ENCODE results near the gene SEMA5A. TPM values are rescaled to one million over a fixed set of nuclear protein-coding genes. Genes with fewer than 3 reads are reported as not detected.

The SEMA5A gene
- total RNA-seq, 2 donors from 2014 or later = not detected

GRCh38 chr5:9540791-9541190 lies 5.1 kb downstream of the SEMA5A start:
- Mint-ChIP-seq H3K4me3 (no peak overlapping the region), H3K4me1 (ENCODE audit: low read depth in 2 of 2) (peaks cover 0 to 3% of the 10 kb centered on the region in 2 donors), H3K9me3 (no peaks in the 10 kb centered on the region), H3K27ac (no peak overlapping the region), H3K27me3 (peaks cover 7 to 11% of the 10 kb centered on the region in 2 donors), H3K36me3 (peaks cover 8% of the 10 kb centered on the region)
- ATAC-seq (no peak), DNase-seq (ENCODE audit: low spot score) (no peak)

GRCh38 chr5:9538504-9538903 lies 7.4 kb downstream of the SEMA5A start:
- no peaks in the 10 kb centered on the region for H3K4me1 Mint-ChIP-seq (ENCODE audit: low read depth in 2 of 2)
- no peaks in the 10 kb centered on the region for H3K9me3 Mint-ChIP-seq
- peaks cover 0 to 4% of the 10 kb centered on the region in 2 donors for H3K27me3 Mint-ChIP-seq
- H3K27ac Mint-ChIP-seq = no peak overlapping the region
- H3K36me3 Mint-ChIP-seq = peaks cover 4% of the 10 kb centered on the region
- H3K4me3 Mint-ChIP-seq = no peak overlapping the region
- DNase-seq (ENCODE audit: low spot score) (no peak), ATAC-seq (no peak)

GRCh38 chr5:9537223-9538141 lies 8.4 kb downstream of the SEMA5A start:
- DNase-seq (ENCODE audit: low spot score) (no peak), ATAC-seq (no peak)
- Mint-ChIP-seq H3K27ac (no peak overlapping the region), H3K9me3 (no peaks in the 10 kb centered on the region), H3K36me3 (peaks cover 4% of the 10 kb centered on the region), H3K4me3 (no peak overlapping the region), H3K27me3 (no peaks in the 10 kb centered on the region), H3K4me1 (ENCODE audit: low read depth in 2 of 2) (no peaks in the 10 kb centered on the region)

GRCh38 chr5:9536717-9537116 lies 9.2 kb downstream of the SEMA5A start:
- Mint-ChIP-seq H3K27ac (no peak overlapping the region), H3K36me3 (peaks cover 4% of the 10 kb centered on the region), H3K4me1 (ENCODE audit: low read depth in 2 of 2) (no peaks in the 10 kb centered on the region), H3K27me3 (no peaks in the 10 kb centered on the region), H3K9me3 (no peaks in the 10 kb centered on the region), H3K4me3 (no peak overlapping the region)
- DNase-seq (ENCODE audit: low spot score) = no peak
- no peak for ATAC-seq

- H3K36me3 Mint-ChIP-seq = peaks cover 4% of the 10 kb centered on the region
- no peaks in the 10 kb centered on the region for H3K4me1 Mint-ChIP-seq (ENCODE audit: low read depth in 2 of 2)
- H3K9me3 Mint-ChIP-seq = no peaks in the 10 kb centered on the region
- no peak overlapping the region for H3K4me3 Mint-ChIP-seq
- DNase-seq (ENCODE audit: low spot score) = no peak
- H3K27me3 Mint-ChIP-seq = no peaks in the 10 kb centered on the region
- no peak for ATAC-seq
- no peak overlapping the region for H3K27ac Mint-ChIP-seq
Measured at GRCh38 chr5:9534881-9535517, 10.9 kb downstream of the SEMA5A start.

- H3K4me3 Mint-ChIP-seq = no peak overlapping the region
- no peak for ATAC-seq
Measured at GRCh38 chr5:9533562-9534364, 12.1 kb downstream of the SEMA5A start.

GRCh38 chr5:9533096-9533495 lies 12.8 kb downstream of the SEMA5A start:
- H3K27me3 Mint-ChIP-seq = no peaks in the 10 kb centered on the region
- H3K4me3 Mint-ChIP-seq = no peak overlapping the region
- H3K36me3 Mint-ChIP-seq = peaks cover 4% of the 10 kb centered on the region
- H3K4me1 Mint-ChIP-seq (ENCODE audit: low read depth in 2 of 2) = no peaks in the 10 kb centered on the region
- H3K27ac Mint-ChIP-seq = no peak overlapping the region
- DNase-seq (ENCODE audit: low spot score) (no peak), ATAC-seq (no peak)
- H3K9me3 Mint-ChIP-seq = no peaks in the 10 kb centered on the region

More at GRCh38 chr5:9533562-9534364, 12.1 kb downstream of the SEMA5A start:
- no peaks in the 10 kb centered on the region for H3K4me1 Mint-ChIP-seq (ENCODE audit: low read depth in 2 of 2)
- DNase-seq (ENCODE audit: low spot score) = no peak
- H3K27ac Mint-ChIP-seq = no peak overlapping the region
- no peaks in the 10 kb centered on the region for H3K27me3 Mint-ChIP-seq
- no peaks in the 10 kb centered on the region for H3K9me3 Mint-ChIP-seq
- peaks cover 4% of the 10 kb centered on the region for H3K36me3 Mint-ChIP-seq

- H3K27me3 Mint-ChIP-seq = no peaks in the 10 kb centered on the region
- H3K4me1 Mint-ChIP-seq (ENCODE audit: low read depth in 2 of 2) = no peaks in the 10 kb centered on the region
- no peak overlapping the region for H3K27ac Mint-ChIP-seq
- H3K4me3 Mint-ChIP-seq = no peak overlapping the region
- ATAC-seq = no peak
- DNase-seq (ENCODE audit: low spot score) = no peak
- H3K36me3 Mint-ChIP-seq = no peaks in the 10 kb centered on the region
- H3K9me3 Mint-ChIP-seq = peaks cover 3% of the 10 kb centered on the region
Measured at GRCh38 chr5:9529513-9529912, 16.4 kb downstream of the SEMA5A start.

- H3K9me3 Mint-ChIP-seq = peaks cover 3% of the 10 kb centered on the region
- H3K36me3 Mint-ChIP-seq = no peaks in the 10 kb centered on the region
- H3K4me3 Mint-ChIP-seq = no peak overlapping the region
- H3K4me1 Mint-ChIP-seq (ENCODE audit: low read depth in 2 of 2) = no peaks in the 10 kb centered on the region
- H3K27me3 Mint-ChIP-seq = no peaks in the 10 kb centered on the region
- ATAC-seq (no peak), DNase-seq (ENCODE audit: low spot score) (no peak)
- H3K27ac Mint-ChIP-seq = no peak overlapping the region
Measured at GRCh38 chr5:9529041-9529480, 16.8 kb downstream of the SEMA5A start.

- Mint-ChIP-seq H3K4me3 (no peak overlapping the region), H3K36me3 (no peaks in the 10 kb centered on the region), H3K27me3 (no peaks in the 10 kb centered on the region), H3K9me3 (peaks cover 6% of the 10 kb centered on the region), H3K4me1 (ENCODE audit: low read depth in 2 of 2) (no peaks in the 10 kb centered on the region), H3K27ac (no peak overlapping the region)
- no peak for DNase-seq (ENCODE audit: low spot score)
- ATAC-seq = no peak
Measured at GRCh38 chr5:9524941-9525340, 20.9 kb downstream of the SEMA5A start.

GRCh38 chr5:9523090-9523823 lies 22.6 kb downstream of the SEMA5A start:
- Mint-ChIP-seq H3K27me3 (no peaks in the 10 kb centered on the region), H3K4me1 (ENCODE audit: low read depth in 2 of 2) (no peaks in the 10 kb centered on the region), H3K36me3 (no peaks in the 10 kb centered on the region), H3K9me3 (peaks cover 9% of the 10 kb centered on the region), H3K27ac (no peak overlapping the region), H3K4me3 (no peak overlapping the region)
- DNase-seq (ENCODE audit: low spot score) (no peak), ATAC-seq (no peak)

GRCh38 chr5:9519537-9519936 lies 26.3 kb downstream of the SEMA5A start:
- Mint-ChIP-seq H3K9me3 (peaks cover 6% of the 10 kb centered on the region), H3K4me3 (no peak overlapping the region), H3K36me3 (no peaks in the 10 kb centered on the region), H3K27ac (no peak overlapping the region), H3K27me3 (no peaks in the 10 kb centered on the region), H3K4me1 (ENCODE audit: low read depth in 2 of 2) (no peaks in the 10 kb centered on the region)
- ATAC-seq (no peak), DNase-seq (ENCODE audit: low spot score) (no peak)

- H3K4me1 Mint-ChIP-seq (ENCODE audit: low read depth in 2 of 2) = no peaks in the 10 kb centered on the region
- no peak overlapping the region for H3K4me3 Mint-ChIP-seq
- H3K36me3 Mint-ChIP-seq = no peaks in the 10 kb centered on the region
- no peak for DNase-seq (ENCODE audit: low spot score)
- H3K27me3 Mint-ChIP-seq = no peaks in the 10 kb centered on the region
- ATAC-seq = no peak
- peaks cover 6% of the 10 kb centered on the region for H3K9me3 Mint-ChIP-seq
- no peak overlapping the region for H3K27ac Mint-ChIP-seq
Measured at GRCh38 chr5:9516591-9516990, 29.3 kb downstream of the SEMA5A start.

All from natural killer cell treated with Interleukin-12 subunit alpha and Interleukin-12 subunit beta and Interleukin-15 and Interleukin-18, amount 100 ng/mL, for 72 hours (primary cell).